Motor neuron (in vitro differentiated cells): ENCODE results near the gene STAMBPL1. TPM values are rescaled to one million over a fixed set of nuclear protein-coding genes. Genes with fewer than 3 reads are reported as not detected.
A peak's percentile ranks its signal among the peaks of the same experiment; 100 is the strongest.

Experiments used
- ATAC-seq, 8 experiments: fragments of 200-7000 bp; cut with Tn5 transposase; replicated peaks in 6 of 8; 2 replicates each; pipeline ENCODE4 v1.8.0; 2021; ENCODE audit warnings: mild to moderate bottlenecking in 8 of 8, moderate library complexity in 8 of 8
- H3K27ac ChIP-seq, 2 donors: fragments of 250-450 bp; sonication (Bioruptor Pico); 2 replicates each; pipeline ENCODE4 v1.9.0; 2021; ENCODE audit warnings: antibody characterized with exemption in 2 of 2, mild to moderate bottlenecking in 2 of 2, moderate library complexity in 1 of 2
- H3K4me1 ChIP-seq, 2 donors: fragments of 250-450 bp; sonication (Bioruptor Pico); replicated peaks in 1 of 2; 2 replicates each; pipeline ENCODE4 v1.6.1; 2021; ENCODE audit warnings: antibody characterized with exemption in 2 of 2, mild to moderate bottlenecking in 2 of 2, moderate library complexity in 1 of 2
- H3K4me3 ChIP-seq, 5 donors: fragments of 250-450 bp; sonication (Bioruptor Pico); 2 replicates each; pipeline ENCODE4 v1.9.0; 2021; ENCODE audit warnings: antibody characterized with exemption in 5 of 5, mild to moderate bottlenecking in 5 of 5, moderate library complexity in 4 of 5
- WGBS, 10 experiments: fragments of 450-650 bp; shearing (Covaris generic); methylation state at CpG; one replicate each; pipeline ENCODE4 v1.0.0; 2022; 5-methylcytosine and 5-hydroxymethylcytosine counted together
- in situ Hi-C, 9 experiments: fragments of 400-800 bp; cut with MboI; loops; one replicate each; pipeline ENCODE4 v1.15.0; 2021; ENCODE audit warnings: low sequenced_read_pairs in 9 of 9, low pct_unique_long_range_greater_than_20kb in 2 of 9; ENCODE audit not compliant: unreplicated experiment in 9 of 9
- total RNA-seq, 8 experiments: library from RNA; unstranded; fragments of 300-600 nt; gene quantifications; 2 replicates each; pipeline versions ENCODE4 v1.2.3 to v1.2.4, GENCODE V29; 2022

STAMBPL1 gene
- total RNA-seq, 8 experiments from 2014 or later = 5.8 to 24.7 (median 11.0) TPM

- WGBS, 10 experiments = 0 to 100% (median 72%) methylated on average over 1 to 2 of the region's 2 CpGs; no CpG with 5 or more reads in 1 of the 10 experiments
- Histone ChIP-seq H3K27ac (no peak overlapping the region), H3K4me3 (no peak overlapping the region), H3K4me1 (no peaks in the 10 kb centered on the region)
- in situ Hi-C loops = no loop called here
- peak in 1 of 8 experiments; percentile 20 for ATAC-seq
Observed at GRCh38 chr10:88968391-88968790, 88.3 kb downstream of the STAMBPL1 start.

- WGBS, 10 experiments = 27 to 93% (median 80%) methylated on average over 1 to 5 of the region's 5 CpGs
- H3K4me1 ChIP-seq = no peaks in the 10 kb centered on the region
- peak in 3 of 8 experiments; percentile 14 to 52 (median 34) for ATAC-seq
- no peak overlapping the region for H3K27ac ChIP-seq
- in situ Hi-C loops = no loop called here
- no peak overlapping the region for H3K4me3 ChIP-seq
Observed at GRCh38 chr10:88971221-88972061, 91.4 kb downstream of the STAMBPL1 start.

Other genes starting within 250 kb of the STAMBPL1 start
- gene LIPF, start 215.8 kb upstream of the STAMBPL1 start, total RNA-seq = under 1 TPM in 3 of 8 experiments, not detected in 5; 0.33 to 0.66 (median 0.35) TPM
- gene LIPK, start 174.0 kb upstream of the STAMBPL1 start, total RNA-seq = not detected
- gene LIPN, start 120.2 kb upstream of the STAMBPL1 start, total RNA-seq = not detected
- gene LIPM, start 77.5 kb upstream of the STAMBPL1 start, total RNA-seq = not detected
- gene ANKRD22, start 28.4 kb upstream of the STAMBPL1 start, total RNA-seq = 10 to 100 TPM in 1 of 8 experiments, under 1 TPM in 1, not detected in 6; 0.28 to 15.9 TPM
- 100 to 1,000 TPM in 1 of 8 experiments, 10 to 100 TPM in 4, 1 to 10 TPM in 3; 2.8 to 317 (median 19.6) TPM for gene ACTA2, start 72.5 kb downstream of the STAMBPL1 start, total RNA-seq
- gene FAS, start 110.6 kb downstream of the STAMBPL1 start, total RNA-seq = 10 to 100 TPM in 4 of 8 experiments, 1 to 10 TPM in 4; 1.5 to 65.7 (median 13.3) TPM